Loucy (cell line): ENCODE data around the gene SLC25A26.

Experiments
- H2AFZ ChIP-seq: fragments of 200-600 bp; sonication (generic); 2 replicates; pipeline ENCODE4 v1.6.0; 2016; ENCODE audit warnings: antibody characterized with exemption, mild to moderate bottlenecking, low read length, moderate library complexity
- H3F3A ChIP-seq: fragments of 200-600 bp; 2 replicates; pipeline ENCODE4 v1.6.0; 2016; ENCODE audit warnings: antibody characterized with exemption, low read depth, mild to moderate bottlenecking
- H3K27me3 ChIP-seq: fragments of 200-600 bp; sonication (generic); 2 replicates; pipeline ENCODE4 v1.6.1; 2014; ENCODE audit warnings: low read length, mild to moderate bottlenecking; ENCODE audit not compliant: insufficient read depth, poor library complexity, severe bottlenecking
- H3K36me3 ChIP-seq: fragments of 200-600 bp; sonication (generic); 2 replicates; pipeline ENCODE4 v1.6.1; 2016; ENCODE audit warnings: low read length; ENCODE audit not compliant: insufficient read depth
- H3K4me1 ChIP-seq: fragments of 200-600 bp; sonication (generic); 2 replicates; pipeline ENCODE4 v1.5.1; 2014; ENCODE audit warnings: low read length, mild to moderate bottlenecking; ENCODE audit not compliant: insufficient read depth, poor library complexity, severe bottlenecking
- H3K4me2 ChIP-seq: fragments of 200-600 bp; sonication (generic); 2 replicates; pipeline ENCODE4 v1.6.0; 2014; ENCODE audit warnings: antibody characterized with exemption, low read length, low read depth, mild to moderate bottlenecking; ENCODE audit not compliant: poor library complexity, severe bottlenecking
- H3K4me3 ChIP-seq: fragments of 200-600 bp; sonication (generic); 2 replicates; pipeline ENCODE4 v1.5.1; 2014; ENCODE audit warnings: low read length, mild to moderate bottlenecking, mixed read lengths; ENCODE audit not compliant: poor library complexity, severe bottlenecking
- H3K79me2 ChIP-seq: fragments of 200-600 bp; sonication (generic); 2 replicates; pipeline ENCODE4 v1.6.1; 2014; ENCODE audit warnings: low read length; ENCODE audit not compliant: insufficient read depth
- H3K9ac ChIP-seq: fragments of 200-600 bp; sonication (generic); 2 replicates; pipeline ENCODE4 v1.6.0; 2014; ENCODE audit warnings: mild to moderate bottlenecking, low read depth, low read length, moderate library complexity; ENCODE audit not compliant: poor library complexity, severe bottlenecking
- H3K9me2 ChIP-seq: fragments of 200-600 bp; sonication (generic); replicated peaks from 2 replicates; pipeline ENCODE4 v1.6.1; 2016; ENCODE audit warnings: low read depth, low read length, mixed read lengths
- H3K9me3 ChIP-seq: fragments of 200-600 bp; sonication (generic); 2 replicates; pipeline ENCODE4 v1.6.1; 2014; ENCODE audit warnings: mild to moderate bottlenecking, antibody characterized with exemption, low read length, low read depth; ENCODE audit not compliant: insufficient read depth
- H4K20me1 ChIP-seq: fragments of 200-600 bp; sonication (generic); 2 replicates; pipeline ENCODE4 v1.6.0; 2014; ENCODE audit warnings: antibody characterized with exemption, low read length, mild to moderate bottlenecking; ENCODE audit not compliant: insufficient read depth, poor library complexity, severe bottlenecking
- EZH2phosphoT487 ChIP-seq: fragments of 200-600 bp; IDR thresholded peaks from 2 replicates; pipeline ENCODE4 v1.6.1; 2018; ENCODE audit warnings: antibody characterized with exemption, mild to moderate bottlenecking, moderate library complexity, borderline replicate concordance
- TF ChIP-seq, protein P1 (sequence below): fragments of 200-600 bp; sonication (generic); conservative IDR thresholded peaks from 2 replicates; pipeline ENCODE4 v1.5.1; 2014; ENCODE audit warnings: mild to moderate bottlenecking, antibody characterized with exemption, low read length

Gene SLC25A26

DNA sequence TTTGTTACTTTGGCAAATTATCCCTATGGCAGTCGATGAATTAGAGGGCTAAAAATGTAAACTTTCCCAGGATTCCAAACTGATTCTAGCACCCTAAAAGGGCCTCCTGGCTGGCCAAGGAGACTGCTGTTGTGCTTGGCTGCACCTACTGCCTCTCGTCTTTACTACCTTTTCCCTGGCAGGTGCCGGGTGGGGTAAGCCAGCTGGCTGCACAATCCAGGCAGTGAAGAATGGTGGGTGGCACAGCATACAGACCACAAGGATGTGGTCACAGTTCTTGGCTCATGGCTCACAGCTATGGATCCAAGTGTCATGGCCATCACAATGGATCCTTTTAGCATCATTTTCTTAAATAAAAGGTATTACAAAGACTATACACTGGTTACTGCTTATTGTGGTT lies 20.7 kb upstream of the SLC25A26 start:
- H3K27me3 ChIP-seq: no peaks in the 10 kb centered on the region
- no peak for TF ChIP-seq EZH2phosphoT487
- TF ChIP-seq, protein P1, sequence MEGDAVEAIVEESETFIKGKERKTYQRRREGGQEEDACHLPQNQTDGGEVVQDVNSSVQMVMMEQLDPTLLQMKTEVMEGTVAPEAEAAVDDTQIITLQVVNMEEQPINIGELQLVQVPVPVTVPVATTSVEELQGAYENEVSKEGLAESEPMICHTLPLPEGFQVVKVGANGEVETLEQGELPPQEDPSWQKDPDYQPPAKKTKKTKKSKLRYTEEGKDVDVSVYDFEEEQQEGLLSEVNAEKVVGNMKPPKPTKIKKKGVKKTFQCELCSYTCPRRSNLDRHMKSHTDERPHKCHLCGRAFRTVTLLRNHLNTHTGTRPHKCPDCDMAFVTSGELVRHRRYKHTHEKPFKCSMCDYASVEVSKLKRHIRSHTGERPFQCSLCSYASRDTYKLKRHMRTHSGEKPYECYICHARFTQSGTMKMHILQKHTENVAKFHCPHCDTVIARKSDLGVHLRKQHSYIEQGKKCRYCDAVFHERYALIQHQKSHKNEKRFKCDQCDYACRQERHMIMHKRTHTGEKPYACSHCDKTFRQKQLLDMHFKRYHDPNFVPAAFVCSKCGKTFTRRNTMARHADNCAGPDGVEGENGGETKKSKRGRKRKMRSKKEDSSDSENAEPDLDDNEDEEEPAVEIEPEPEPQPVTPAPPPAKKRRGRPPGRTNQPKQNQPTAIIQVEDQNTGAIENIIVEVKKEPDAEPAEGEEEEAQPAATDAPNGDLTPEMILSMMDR: no peak

DNA sequence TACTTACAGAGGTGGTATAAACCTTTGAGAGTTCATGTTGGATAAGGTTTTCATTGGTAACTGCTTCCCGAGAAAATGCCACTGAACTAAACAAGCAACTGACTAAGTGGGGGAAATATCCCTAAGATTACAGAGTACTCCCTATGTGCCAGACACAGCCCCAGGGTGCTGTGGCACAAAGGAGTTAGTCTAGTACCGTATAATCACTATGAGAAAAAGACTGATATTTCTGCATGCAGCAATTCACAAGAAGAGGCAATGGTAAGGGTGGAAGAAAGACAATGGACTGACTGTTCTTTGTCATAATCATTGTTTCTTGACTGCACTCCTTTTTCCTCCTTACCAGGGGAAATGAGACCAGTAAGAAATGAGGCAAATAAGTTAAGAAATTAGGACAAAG lies 20.0 kb upstream of the SLC25A26 start:
- Histone ChIP-seq H3K9me2 (no peaks in the 10 kb centered on the region), H3K9ac (no peak overlapping the region), H3K4me2 (no peak overlapping the region), H4K20me1 (no peaks in the 10 kb centered on the region), H3K4me3 (no peak overlapping the region), H2AFZ (no peak overlapping the region), H3K27me3 (no peaks in the 10 kb centered on the region), H3K36me3 (no peaks in the 10 kb centered on the region), H3K79me2 (no peaks in the 10 kb centered on the region), H3K4me1 (no peaks in the 10 kb centered on the region), H3K9me3 (no peaks in the 10 kb centered on the region), H3F3A (no peaks in the 10 kb centered on the region)
- no peak for TF ChIP-seq EZH2phosphoT487
- TF ChIP-seq, protein P1: no peak

More for the DNA sequence above, 20.7 kb upstream of the SLC25A26 start:
- no peak overlapping the region for H3K4me2 ChIP-seq
- H3F3A ChIP-seq: no peaks in the 10 kb centered on the region
- no peaks in the 10 kb centered on the region for H3K9me2 ChIP-seq
- H2AFZ ChIP-seq: no peak overlapping the region
- H3K4me3 ChIP-seq: no peak overlapping the region
- H3K4me1 ChIP-seq: no peaks in the 10 kb centered on the region
- no peaks in the 10 kb centered on the region for H4K20me1 ChIP-seq
- H3K9me3 ChIP-seq: no peaks in the 10 kb centered on the region
- H3K9ac ChIP-seq: no peak overlapping the region
- H3K36me3 ChIP-seq: no peaks in the 10 kb centered on the region
- H3K79me2 ChIP-seq: no peaks in the 10 kb centered on the region

DNA sequence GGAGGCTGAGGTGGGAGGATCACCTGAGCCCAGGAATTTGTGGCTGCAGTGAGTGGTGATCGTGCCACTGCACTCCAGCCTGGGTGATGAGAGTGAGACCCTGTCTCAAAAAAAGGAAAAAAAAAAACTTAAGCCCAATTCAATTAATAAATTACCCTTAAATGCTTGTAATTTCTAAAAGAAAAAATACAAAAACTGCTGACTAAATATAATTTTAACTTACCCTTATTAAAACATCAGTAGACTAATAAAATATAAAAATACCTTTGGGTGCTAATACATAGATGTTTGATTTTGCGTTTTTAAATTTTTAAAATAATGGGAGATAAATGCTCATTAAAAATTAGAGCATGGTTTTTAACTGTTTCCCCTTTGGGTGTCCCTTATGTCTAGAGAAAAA lies 17.5 kb upstream of the SLC25A26 start:
- Histone ChIP-seq H3K9me3 (no peaks in the 10 kb centered on the region), H2AFZ (no peak overlapping the region), H3K9me2 (no peaks in the 10 kb centered on the region), H4K20me1 (no peaks in the 10 kb centered on the region), H3K4me2 (no peak overlapping the region), H3K36me3 (no peaks in the 10 kb centered on the region), H3K27me3 (no peaks in the 10 kb centered on the region), H3K4me1 (no peaks in the 10 kb centered on the region), H3K79me2 (no peaks in the 10 kb centered on the region), H3K4me3 (no peak overlapping the region), H3K9ac (no peak overlapping the region), H3F3A (no peaks in the 10 kb centered on the region)
- TF ChIP-seq EZH2phosphoT487: no peak

DNA sequence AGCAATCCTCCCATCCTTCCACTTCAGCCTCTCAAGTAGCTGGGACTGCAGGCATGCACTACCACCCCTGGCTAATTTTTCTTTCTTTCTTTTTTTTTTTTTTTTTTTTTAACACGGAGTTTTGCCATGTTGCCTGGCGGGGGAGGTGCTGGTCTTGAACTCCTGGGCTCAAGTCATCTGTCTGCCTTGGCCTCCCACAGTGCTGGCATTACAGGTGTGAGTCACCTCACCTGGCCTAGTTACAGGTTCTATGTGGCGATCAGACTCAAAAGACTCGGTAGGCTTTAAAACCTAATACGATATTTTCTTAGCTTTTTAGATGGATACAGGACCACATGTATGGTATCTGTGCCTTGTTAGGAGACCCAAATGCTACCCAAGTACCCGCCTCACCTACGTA lies 14.0 kb upstream of the SLC25A26 start:
- no peak for TF ChIP-seq EZH2phosphoT487
- TF ChIP-seq, protein P1: no peak
- no peaks in the 10 kb centered on the region for H3K79me2 ChIP-seq

More for the DNA sequence above, 14.0 kb upstream of the SLC25A26 start:
- Histone ChIP-seq H4K20me1 (no peaks in the 10 kb centered on the region), H3F3A (no peaks in the 10 kb centered on the region), H3K9me3 (no peaks in the 10 kb centered on the region), H3K4me3 (no peak overlapping the region), H3K9me2 (no peaks in the 10 kb centered on the region), H3K27me3 (no peaks in the 10 kb centered on the region), H2AFZ (no peak overlapping the region), H3K4me2 (no peak overlapping the region), H3K36me3 (no peaks in the 10 kb centered on the region), H3K4me1 (no peaks in the 10 kb centered on the region), H3K9ac (no peak overlapping the region)
